Muscle layer of duodenum (tissue), 2 donors: Measurements from ENCODE around the gene CHDH.

Experiments used
- H3K27ac ChIP-seq: one replicate; pipeline ENCODE4 v1.7.0; 2013; ENCODE audit warnings: mild to moderate bottlenecking, low read length
- H3K27me3 ChIP-seq: one replicate; pipeline ENCODE4 v1.7.0; 2013; ENCODE audit warnings: low read depth, mild to moderate bottlenecking, control low read depth, low read length
- H3K36me3 ChIP-seq, 2 donors: one replicate each; pipeline ENCODE4 v1.7.0; 2013; ENCODE audit warnings: low read length in 2 of 2, control low read depth in 1 of 2, mild to moderate bottlenecking in 1 of 2; ENCODE audit not compliant: insufficient read depth in 2 of 2, control insufficient read depth in 1 of 2
- H3K4me1 ChIP-seq, 2 donors: one replicate each; pipeline ENCODE4 v1.7.0; 2013; ENCODE audit warnings: low read length in 2 of 2, mild to moderate bottlenecking in 2 of 2, control low read depth in 1 of 2, moderate library complexity in 1 of 2; ENCODE audit not compliant: insufficient read depth in 2 of 2, control insufficient read depth in 1 of 2
- H3K4me3 ChIP-seq, 2 donors: one replicate each; pipeline ENCODE4 v1.7.0; 2013; ENCODE audit warnings: low read length in 2 of 2, low read depth in 1 of 2, mild to moderate bottlenecking in 1 of 2
- H3K9me3 ChIP-seq, 2 donors: one replicate each; pipeline ENCODE4 v1.7.0; 2013; ENCODE audit warnings: low read length in 2 of 2, control low read depth in 1 of 2, mild to moderate bottlenecking in 1 of 2; ENCODE audit not compliant: control insufficient read depth in 1 of 2
- donor health status: healthy.

Gene CHDH

DNA sequence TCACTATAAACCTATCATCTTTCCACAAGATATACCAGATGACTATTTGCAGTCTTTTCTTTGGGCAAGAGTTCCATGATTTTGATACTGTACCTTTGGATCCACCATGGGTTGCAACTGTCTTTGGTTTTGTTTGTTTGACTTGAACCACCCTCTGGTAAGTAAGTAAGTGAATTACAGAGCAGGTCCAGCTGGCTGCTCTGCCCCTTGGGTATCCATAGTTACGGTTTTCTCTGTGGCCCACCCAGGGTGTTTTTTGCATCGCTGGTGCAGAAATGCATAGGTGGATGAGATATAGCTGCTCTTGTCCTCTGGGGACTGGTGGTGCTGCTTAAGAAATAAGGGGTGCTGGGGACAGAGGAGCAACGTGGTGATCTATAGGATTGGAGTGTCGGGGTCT, 33.8 kb downstream of the CHDH start:
- H3K4me1 ChIP-seq = no peaks in the 10 kb centered on the region
- H3K9me3 ChIP-seq = no peaks in the 10 kb centered on the region
- H3K27me3 ChIP-seq = no peaks in the 10 kb centered on the region
- H3K36me3 ChIP-seq = peaks cover 0 to 4% of the 10 kb centered on the region in 2 donors
- H3K27ac ChIP-seq = no peak overlapping the region
- no peak overlapping the region for H3K4me3 ChIP-seq

DNA sequence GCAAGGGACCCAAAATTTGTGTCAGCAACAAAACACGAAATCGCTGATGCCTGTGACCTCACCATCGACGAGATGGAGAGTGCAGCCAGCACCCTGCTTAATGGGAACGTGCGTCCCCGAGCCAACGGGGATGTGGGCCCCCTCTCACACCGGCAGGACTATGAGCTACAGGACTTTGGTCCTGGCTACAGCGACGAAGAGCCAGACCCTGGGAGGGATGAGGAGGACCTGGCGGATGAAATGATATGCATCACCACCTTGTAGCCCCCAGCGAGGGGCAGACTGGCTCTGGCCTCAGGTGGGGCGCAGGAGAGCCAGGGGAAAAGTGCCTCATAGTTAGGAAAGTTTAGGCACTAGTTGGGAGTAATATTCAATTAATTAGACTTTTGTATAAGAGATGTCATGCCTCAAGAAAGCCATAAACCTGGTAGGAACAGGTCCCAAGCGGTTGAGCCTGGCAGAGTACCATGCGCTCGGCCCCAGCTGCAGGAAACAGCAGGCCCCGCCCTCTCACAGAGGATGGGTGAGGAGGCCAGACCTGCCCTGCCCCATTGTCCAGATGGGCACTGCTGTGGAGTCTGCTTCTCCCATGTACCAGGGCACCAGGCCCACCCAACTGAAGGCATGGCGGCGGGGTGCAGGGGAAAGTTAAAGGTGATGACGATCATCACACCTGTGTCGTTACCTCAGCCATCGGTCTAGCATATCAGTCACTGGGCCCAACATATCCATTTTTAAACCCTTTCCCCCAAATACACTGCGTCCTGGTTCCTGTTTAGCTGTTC, 34.9 kb downstream of the CHDH start:
- Histone ChIP-seq H3K4me3 (no peak overlapping the region), H3K27me3 (no peaks in the 10 kb centered on the region), H3K27ac (no peak overlapping the region), H3K36me3 (peaks cover 0 to 4% of the 10 kb centered on the region in 2 donors), H3K4me1 (no peaks in the 10 kb centered on the region), H3K9me3 (no peaks in the 10 kb centered on the region)

- H3K36me3 ChIP-seq = peaks cover 0 to 4% of the 10 kb centered on the region in 2 donors
- no peaks in the 10 kb centered on the region for H3K9me3 ChIP-seq
- no peak overlapping the region for H3K4me3 ChIP-seq
- no peaks in the 10 kb centered on the region for H3K27me3 ChIP-seq
- H3K27ac ChIP-seq = no peak overlapping the region
- no peaks in the 10 kb centered on the region for H3K4me1 ChIP-seq
Measured at GRCh38 chr3:53809764-53810400, 36.3 kb downstream of the CHDH start.

DNA sequence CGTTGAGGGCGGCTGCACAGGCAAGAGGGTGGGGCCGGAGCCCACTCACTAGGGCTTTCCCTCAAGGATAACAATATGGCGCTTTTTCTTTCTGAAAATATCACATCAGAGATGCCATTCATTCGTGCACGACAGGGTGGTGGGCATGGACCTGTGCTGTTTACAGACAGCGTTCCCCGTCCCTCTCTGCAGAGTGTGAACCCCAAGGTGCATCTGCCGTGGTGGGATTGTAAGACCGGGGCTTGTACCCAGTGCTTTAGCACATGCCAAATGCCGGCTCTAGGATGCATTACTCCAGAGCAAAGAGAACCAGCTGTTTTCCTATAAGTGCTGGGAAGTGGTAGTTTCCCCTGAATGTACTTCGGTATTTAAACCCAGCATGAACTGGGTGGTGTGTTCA, 37.0 kb downstream of the CHDH start:
- Histone ChIP-seq H3K4me1 (no peaks in the 10 kb centered on the region), H3K27me3 (no peaks in the 10 kb centered on the region), H3K9me3 (no peaks in the 10 kb centered on the region), H3K27ac (no peak overlapping the region), H3K36me3 (peaks cover 0 to 4% of the 10 kb centered on the region in 2 donors), H3K4me3 (no peak overlapping the region)

- Histone ChIP-seq H3K4me3 (no peak overlapping the region), H3K27ac (no peak overlapping the region), H3K36me3 (peaks cover 0 to 4% of the 10 kb centered on the region in 2 donors), H3K27me3 (no peaks in the 10 kb centered on the region), H3K4me1 (no peaks in the 10 kb centered on the region), H3K9me3 (no peaks in the 10 kb centered on the region)
Measured at GRCh38 chr3:53808496-53808895, 37.7 kb downstream of the CHDH start.

DNA sequence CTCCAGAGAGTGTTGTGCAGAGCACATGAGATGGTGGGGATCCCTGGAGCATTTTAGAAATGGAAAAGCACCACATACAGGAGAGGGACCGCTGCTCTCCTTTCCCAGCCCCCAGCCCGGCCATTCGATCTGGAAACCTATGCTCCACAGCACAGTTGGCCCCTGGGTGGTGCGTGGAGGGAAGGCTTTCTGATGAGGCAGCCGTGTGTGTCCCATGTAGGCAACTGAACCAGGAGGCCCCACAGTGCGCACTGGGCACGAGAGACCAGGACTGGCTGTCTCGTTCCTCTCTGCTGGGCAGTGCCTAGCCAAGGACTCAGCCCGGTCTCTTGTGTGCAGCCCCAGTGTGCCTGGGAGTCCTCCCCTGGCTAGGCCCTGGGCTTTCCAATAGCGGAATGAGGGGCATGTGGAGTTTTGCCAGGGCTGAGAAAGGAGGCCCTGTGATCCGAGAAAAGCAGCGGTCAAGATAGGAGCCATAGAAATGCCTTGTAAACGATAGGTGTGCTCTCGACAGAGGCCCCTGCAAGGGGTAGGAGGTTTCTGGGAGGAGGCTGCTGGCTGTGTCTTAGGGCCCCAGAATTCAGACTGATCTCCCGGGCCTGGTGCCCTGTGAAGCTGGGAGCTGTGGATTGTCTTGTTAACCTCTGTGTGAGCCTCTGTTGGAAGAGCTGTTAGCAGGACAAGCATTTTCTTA, 39.0 kb downstream of the CHDH start:
- Histone ChIP-seq H3K27me3 (no peaks in the 10 kb centered on the region), H3K4me3 (no peak overlapping the region), H3K36me3 (peaks cover 0 to 4% of the 10 kb centered on the region in 2 donors), H3K4me1 (no peaks in the 10 kb centered on the region), H3K9me3 (no peaks in the 10 kb centered on the region), H3K27ac (no peak overlapping the region)

DNA sequence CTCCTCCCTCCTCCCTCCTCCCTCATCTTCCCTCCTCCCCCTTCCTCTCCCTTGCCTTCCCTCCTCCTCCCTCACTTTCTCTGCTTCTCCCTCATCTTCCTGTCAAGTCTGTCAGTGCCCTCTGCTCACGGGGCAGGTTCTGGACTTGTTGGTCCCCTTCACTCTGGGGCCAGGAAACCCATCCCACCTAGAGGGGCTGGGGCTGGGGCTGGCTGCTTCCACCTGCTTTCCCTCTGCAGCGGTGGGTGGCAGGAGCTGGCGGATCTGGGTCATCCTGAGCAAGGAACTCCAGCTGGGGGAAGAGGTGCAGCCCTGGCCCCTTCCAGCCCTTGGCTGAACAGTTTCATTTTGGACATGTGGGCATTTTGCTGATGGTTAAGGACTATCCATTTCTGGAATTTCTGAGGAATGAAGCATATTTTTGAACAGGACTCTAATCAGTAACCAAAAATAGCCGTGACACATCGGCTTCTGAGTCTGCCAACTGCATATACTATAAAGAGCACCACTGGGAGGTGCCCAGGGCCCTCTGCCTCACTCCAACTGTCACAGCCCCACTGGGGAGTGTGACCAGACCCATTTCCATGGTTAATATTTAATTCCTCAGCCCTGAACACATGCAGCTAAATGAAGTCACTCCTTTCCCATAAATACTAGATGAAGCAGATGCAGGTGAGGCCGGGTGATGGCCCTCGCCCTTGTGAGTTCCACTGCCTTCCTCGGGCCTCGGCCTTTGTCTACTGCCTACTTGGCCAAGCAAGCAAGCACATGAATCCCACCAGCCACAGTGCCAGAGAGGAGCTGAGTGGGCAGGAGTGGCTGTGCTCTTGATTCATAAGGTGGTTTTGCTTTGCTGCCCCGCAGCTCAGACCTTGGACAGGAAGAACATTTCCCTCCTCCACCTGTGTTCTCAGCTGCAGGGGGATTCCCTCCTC, 39.8 kb downstream of the CHDH start:
- no peaks in the 10 kb centered on the region for H3K4me1 ChIP-seq
- no peak overlapping the region for H3K4me3 ChIP-seq
- peaks cover 0 to 4% of the 10 kb centered on the region in 2 donors for H3K36me3 ChIP-seq
- H3K9me3 ChIP-seq = no peaks in the 10 kb centered on the region
- H3K27ac ChIP-seq = no peak overlapping the region
- H3K27me3 ChIP-seq = no peaks in the 10 kb centered on the region

- peaks cover 0 to 4% of the 10 kb centered on the region in 2 donors for H3K36me3 ChIP-seq
- no peaks in the 10 kb centered on the region for H3K9me3 ChIP-seq
- H3K27ac ChIP-seq = no peak overlapping the region
- H3K4me3 ChIP-seq = no peak overlapping the region
- H3K27me3 ChIP-seq = no peaks in the 10 kb centered on the region
- no peaks in the 10 kb centered on the region for H3K4me1 ChIP-seq
Measured at GRCh38 chr3:53805463-53806159, 40.6 kb downstream of the CHDH start.

- no peaks in the 10 kb centered on the region for H3K27me3 ChIP-seq
- peaks cover 0 to 4% of the 10 kb centered on the region in 2 donors for H3K36me3 ChIP-seq
- no peaks in the 10 kb centered on the region for H3K4me1 ChIP-seq
- H3K4me3 ChIP-seq = no peak overlapping the region
- no peak overlapping the region for H3K27ac ChIP-seq
- H3K9me3 ChIP-seq = no peaks in the 10 kb centered on the region
Measured at GRCh38 chr3:53804697-53805462, 41.3 kb downstream of the CHDH start.
